Stimulated activated CD4-positive, alpha-beta T cell treated with anti-CD3 and anti-CD28 coated beads, Interleukin-15, amount 100 ng/mL, for 48 hours (primary cell): Measurements from ENCODE around the gene PTRHD1.
"Not testable (repeated sequence)": the region's sequence is repeated elsewhere in the genome, so short reads cannot be mapped to it uniquely, and the experiment has no call there.

Experiments used
- DNase-seq, 2 donors: peaks; one replicate each; pipeline ENCODE4 v3.0.0-alpha.2; 2020; ENCODE audit warnings: low read depth in 2 of 2

Gene PTRHD1

DNA sequence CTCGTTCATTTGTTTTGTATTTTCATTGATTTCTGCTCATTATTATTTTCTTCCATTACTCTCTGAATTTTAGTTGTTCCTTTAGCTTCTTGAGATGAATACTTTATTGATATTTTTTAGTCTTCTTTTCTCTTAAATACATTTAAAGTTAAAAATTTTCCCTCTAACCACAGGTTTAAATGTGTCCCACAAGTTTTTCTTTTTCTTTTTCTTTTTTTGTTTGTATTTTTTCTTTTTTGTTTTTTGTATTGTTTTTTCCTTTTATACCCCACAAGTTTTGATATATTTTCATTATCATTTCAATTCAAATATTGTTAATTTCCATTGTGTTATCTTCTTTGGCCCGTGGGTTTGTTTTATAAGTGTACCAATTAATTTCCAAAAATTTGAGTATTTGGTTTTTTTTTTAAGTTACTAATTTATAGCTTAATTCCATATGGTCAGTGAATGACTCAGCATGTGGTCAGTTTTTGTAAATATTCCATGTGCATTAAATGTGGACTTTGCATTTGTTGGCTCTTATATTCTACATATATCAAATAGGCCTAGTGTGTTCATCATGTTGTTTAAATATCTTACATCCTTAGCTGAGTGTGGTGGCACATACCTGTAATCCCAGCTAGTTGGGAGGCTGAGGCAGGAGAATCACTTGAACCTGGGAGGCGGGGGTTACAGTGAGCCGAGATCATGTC, 16.3 kb upstream of the PTRHD1 start:
- no peak for DNase-seq

DNA sequence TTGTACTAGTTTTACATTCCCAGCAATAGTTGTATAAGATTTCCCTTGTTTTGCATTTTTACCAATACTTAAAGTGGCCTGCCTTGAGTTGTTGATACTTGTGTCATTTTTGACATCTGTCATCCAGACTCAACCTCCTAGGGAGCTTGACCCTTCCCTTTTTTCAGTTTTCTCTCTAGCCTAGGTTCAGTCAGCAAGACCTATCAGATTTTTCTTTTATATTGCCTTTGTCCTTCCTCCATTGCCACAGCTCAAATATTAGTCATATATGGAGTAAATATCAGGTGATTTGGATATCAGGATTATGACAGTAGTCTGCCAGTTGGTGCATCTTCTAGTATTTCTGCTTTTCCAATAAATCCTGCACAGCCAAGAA, 13.5 kb upstream of the PTRHD1 start:
- DNase-seq: no peak

DNA sequence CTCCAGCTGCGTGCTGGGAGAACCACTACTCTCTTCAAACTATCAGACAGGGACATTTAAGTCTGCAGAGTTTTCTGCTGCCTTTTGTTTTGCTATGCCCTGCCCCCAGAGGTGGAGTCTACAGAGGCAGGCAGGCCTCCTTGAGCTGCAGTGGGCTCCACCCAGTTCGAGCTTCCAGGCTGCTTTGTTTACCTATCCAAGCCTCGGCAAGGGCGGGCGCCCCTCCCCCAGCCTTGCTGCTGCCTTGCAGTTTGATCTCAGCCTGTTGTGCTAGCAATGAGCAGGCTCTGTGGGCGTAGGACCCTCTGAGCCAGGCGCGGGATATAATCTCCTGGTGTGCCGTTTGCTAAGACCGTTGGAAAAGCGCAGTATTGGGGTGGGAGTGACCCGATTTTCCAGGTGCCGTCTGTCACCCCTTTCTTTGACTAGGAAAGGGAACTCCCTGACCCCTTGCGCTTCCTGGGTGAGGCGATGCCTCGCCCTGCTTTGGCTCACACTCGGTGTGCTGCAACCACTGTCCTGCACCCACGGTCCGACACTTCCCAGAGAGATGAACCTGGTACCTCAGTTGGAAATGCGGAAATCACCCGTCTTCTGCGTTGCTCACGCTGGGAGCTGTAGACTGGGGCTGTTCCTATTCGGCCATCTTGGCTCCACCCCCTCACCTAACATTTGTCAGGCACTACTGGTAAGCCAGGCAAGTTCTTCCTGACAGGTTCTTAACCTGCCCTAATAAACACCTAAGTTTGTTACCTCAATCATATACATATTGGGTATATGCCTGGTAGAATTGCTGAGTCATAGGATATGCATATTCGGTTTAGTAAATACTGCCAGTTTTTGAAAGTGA, 12.8 kb upstream of the PTRHD1 start:
- not testable (repeated sequence) for DNase-seq

DNA sequence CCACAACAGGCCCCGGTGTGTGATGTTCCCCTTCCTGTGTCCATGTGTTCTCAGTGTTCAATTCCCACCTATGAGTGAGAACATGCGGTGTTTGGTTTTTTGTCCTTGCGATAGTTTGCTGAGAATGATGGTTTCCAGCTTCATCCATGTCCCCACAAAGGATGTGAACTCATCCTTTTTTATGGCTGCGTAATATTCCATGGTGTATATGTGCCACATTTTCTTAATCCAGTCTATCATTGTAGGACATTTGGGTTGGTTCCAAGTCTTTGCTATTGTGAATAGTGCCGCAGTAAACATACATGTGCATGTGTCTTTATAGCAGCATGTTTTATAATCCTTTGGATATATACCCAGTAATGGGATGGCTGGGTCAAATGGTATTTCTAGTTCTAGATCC, 7.3 kb upstream of the PTRHD1 start:
- DNase-seq: not testable (repeated sequence)

DNA sequence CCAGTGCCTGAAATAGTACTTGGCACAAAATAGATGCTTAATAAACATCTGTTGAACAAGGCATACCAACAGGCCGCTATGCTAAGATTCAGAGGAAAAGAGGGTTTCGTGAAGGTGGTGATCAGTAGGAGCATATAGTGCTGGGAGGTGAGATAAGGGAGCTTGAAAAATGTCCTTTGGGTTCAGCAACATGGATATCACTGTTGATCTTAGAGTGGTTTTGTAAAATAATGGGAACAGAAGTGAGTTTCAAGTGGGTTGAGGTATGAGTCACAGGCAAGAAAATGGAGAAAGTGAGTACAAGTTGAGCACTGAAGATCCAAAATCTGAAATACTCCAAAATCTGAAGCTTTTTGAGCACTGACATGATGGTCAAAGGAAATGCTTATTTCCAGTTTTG, 4.5 kb upstream of the PTRHD1 start:
- DNase-seq: no peak

DNA sequence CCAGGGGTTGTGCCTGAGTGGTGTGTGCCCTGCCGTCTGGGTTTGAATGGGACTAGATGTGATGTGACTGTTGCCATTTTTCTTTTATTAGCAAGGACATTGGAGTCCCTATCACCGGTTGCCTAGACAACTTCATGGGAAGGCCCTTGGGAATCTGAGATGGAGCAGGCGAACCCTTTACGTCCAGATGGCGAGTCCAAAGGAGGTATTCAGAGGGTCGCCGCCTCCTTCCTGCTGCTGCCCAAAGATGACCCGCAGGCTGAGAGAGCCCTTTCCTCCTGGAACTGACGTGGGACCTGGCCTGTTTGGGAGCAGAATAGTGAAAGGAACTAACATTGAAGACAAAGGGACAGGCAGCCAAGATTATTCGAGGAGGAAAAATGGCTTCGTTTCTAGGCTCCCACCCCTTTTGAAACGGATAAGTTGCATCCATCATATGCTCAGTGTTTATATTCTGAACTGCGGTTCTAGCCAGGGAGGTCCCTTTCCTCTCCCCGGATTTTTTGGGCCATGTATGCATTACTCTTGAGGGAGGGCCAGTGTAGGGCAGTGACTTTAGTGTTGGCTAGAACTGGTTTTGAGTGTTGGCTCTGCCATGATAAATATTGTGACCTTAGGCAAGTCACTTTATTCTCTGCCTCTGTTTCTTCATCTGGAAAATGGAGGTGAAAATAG, 707 bp upstream of the PTRHD1 start:
- DNase-seq: no peak

DNA sequence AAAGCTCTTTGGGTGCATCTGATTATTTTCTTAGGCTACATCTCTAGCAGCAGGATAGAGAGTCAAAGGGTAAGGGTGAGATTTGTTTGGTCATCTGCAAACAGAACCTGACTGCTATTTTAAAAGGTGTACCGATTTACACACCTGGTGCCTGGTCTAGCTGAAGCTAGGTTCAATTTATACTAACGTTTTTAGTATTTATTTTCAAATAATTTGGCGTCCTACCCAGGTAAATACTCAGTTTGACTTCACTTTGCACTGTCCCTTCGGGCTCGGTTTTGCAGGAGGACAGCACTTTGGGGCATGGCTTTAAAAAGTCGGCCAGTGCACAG, 683 bp downstream of the PTRHD1 start:
- DNase-seq: no peak

DNA sequence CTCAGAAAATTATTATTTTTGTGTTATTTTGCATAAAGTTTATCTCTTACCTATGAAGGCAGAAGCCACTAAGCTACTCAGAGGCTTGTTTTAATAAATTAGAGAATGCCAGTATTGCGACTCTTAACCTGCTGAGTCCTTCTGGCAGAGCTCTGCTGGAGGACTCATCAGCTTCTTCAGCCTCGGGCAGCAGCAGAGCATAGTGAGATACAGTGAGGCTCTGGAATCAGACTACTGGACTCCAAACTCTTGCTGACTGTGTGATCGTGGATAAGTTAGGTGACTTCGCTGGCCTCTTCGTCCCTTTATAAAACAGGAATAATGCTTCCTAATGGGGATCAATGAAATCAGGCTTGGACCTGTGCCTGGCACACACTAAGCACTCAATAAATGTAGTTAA, 1.7 kb downstream of the PTRHD1 start:
- no peak for DNase-seq

DNA sequence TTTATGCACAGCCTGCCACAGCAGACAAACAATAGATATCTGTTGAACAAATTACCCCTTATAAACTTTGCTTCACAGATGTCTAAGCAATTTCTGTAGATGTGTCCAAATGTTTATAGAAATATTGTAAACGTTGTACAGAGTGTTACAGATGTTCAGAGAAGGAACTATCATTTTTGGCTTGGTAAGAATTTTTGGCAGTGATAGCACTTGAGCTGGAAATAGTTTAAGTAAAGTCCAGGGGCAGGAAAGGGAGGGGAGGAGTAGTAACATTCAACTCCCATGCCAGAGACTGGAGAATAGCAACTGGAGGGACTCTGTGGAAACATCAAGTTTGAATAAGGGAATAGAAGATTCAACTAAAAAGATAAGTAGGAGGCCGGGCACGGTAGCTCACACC, 4.4 kb downstream of the PTRHD1 start:
- DNase-seq: no peak

DNA sequence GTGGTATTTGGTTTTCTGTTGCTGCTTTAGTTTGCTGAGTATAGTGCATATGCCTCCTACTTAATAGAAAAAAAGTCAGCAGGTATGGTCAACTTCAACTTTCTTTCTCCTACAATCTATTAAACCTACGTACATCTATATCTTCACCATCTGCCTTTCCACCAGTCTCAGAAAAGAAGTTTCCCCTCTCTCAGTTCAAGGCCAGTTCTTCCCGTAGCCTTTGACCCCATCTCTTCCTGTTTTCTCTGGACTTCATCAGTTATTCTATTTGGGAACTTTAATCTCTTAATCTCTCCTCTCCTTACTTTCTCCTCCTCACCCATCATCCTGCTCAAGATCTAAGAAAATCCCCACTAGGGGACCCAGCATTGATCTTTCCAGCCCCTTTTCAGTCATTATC, 5.7 kb downstream of the PTRHD1 start:
- no peak for DNase-seq

DNA sequence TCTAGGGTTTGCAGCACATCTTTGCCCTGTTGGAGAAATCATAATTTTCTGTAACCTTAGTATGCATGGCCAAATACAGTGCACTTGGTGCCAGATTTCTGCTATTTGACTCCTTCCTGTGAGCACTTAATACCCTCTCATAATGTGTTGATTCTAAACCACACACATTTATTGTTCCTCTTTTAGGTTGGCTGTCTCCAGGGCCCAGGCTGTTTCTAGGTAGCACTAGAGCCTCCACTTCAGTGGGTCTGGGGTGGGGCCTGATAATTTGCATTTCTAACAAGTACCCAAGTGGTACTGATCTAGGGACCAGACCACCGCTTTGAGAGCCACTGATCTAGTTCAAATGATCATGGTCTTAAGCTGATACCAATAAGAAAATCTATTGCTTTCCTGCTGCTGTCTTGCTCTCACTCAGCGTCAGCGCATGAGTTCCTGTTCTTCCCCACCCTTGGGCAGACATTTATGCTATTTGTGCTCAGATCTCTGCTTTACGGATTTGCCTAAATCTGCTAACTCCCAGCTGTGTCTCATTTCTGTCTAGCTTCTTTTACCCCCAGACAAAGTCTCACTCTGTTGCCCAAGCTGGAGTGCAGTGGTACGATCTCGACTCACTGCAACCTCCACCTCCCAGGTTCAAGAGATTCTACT, 7.4 kb downstream of the PTRHD1 start:
- DNase-seq: no peak

DNA sequence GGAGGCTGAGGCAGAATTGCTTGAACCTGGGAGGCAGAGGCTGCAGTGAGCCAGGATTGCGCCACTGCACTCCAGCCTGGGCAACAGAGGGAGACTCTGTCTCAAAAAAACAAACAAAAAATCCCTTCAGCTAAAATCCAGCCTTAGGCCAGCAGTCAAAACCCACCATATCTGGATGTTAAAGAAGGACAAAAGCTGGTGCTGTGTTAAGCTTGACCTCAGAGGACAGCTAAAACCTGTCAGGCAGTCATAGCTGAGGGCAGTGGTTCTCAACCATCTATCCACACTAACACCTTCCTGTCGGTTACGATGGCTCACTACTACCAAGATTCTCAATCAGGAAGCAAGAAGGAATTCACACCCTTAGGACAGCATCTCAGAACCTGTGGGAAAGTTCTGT, 9.6 kb downstream of the PTRHD1 start:
- DNase-seq: no peak

DNA sequence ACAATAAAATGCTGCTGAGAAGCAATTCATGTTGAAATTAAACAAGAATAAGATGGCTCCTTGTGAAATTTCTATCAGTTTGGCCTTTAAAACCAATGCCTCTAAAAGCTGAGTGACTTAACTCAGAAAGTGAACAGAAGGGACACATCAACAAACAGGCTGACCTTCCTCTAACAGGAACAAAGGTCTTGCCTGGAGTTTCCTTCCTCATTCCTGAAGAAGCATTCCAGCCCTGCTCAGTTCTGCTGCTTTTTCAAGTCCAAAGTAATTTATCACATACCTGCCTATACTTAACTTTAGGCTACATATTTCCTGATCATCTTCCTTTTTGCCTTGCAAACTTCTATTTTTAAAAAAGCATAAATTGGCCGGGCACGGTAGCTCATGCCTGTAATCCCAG, 14.1 kb downstream of the PTRHD1 start:
- DNase-seq: no peak

DNA sequence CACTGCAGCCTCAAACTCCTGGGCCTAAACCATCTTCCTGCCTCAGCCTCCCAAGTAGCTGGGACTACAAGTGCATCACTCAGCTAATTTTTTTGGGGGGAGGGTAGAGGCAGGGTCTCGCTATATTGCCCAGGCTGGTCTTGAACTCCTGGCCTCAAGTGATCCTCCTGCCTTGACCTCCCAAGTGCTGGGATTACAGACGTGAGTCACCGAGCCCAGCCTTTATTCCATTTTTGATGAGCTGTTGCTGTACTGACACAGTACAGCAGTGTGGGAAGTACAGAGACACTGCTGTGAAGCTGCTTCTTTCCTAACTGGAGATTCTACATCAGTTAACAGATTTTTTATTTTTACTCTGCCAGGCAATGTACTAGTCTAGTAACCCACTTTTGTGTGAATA, 18.8 kb downstream of the PTRHD1 start:
- no peak for DNase-seq

DNA sequence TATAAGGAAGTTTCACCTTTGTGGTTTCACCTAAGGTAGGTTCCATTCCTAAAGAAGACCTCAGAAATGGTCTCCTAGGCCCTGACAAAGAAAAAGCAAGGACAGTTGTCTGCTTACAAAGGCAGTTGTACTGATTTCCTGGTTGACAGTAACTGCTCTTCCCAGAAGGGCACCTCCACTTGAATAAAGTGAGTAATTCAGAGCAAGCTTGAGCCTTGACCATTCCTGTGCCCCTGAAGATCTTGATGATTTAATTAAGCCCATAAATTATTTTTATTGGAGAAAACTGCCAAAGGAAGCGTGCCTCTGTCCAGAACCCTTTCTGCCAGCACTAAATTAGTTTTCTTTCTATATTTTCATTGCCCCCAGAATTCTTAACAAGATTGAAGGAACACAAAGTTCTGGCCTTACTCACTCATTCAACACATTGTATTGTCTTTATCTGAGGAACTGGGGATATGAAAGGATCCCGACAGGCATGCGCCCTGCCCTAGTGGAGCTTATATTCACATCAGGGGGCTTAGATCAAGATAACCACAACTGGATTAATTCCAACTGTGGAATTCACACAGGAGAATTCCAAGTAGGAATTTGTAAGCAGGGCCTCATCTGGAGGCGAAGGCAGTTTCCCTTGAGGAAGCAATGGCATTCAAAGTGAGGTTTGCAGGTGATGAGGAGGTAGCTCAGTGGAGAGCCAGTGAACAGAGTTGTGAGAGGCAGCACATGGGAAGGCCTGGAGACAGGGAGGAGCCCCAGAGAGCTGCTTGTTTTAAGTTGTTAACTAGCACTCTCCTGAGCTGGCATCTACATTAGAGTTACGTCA, 21.2 kb downstream of the PTRHD1 start:
- DNase-seq: no peak

DNA sequence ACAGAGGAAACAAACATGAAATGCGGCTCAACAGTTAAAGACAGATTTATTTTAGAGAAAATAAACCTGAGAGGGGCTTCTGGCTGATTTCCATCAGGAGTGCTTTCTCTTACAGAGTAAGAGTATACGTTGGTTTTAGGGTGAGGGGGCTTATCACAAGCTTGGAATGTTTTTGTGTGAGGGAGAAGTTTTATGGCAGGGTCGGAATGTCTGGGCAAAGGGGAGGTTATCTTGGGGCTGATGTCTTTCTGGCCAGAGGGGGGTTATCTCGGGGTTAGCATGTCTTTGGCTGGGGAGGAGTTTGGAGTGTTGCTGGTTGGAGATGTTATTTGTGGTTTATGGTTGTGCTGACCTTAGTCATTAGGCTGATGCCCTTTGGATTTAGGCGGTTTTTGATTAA, 22.1 kb downstream of the PTRHD1 start:
- DNase-seq: no peak

DNA sequence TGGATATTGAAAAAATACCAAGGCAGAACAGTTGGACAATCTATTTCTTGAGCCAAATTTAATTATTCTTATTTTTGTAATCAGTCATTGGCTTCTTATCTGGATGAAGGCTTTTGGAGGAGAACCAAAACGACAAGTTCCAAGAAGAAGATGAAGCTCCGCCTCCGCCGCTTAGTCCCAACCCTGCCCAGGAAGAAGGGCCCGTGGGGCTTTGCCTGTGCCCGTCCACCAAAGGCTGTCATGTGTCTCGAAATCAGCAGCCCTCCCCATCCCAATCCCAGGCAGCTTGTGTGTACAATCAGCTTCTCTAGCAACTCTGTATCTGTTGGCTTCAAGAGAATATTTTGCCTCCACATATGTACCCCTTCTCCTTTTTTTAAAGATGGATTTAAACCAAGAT, 24.6 kb downstream of the PTRHD1 start:
- DNase-seq: no peak

DNA sequence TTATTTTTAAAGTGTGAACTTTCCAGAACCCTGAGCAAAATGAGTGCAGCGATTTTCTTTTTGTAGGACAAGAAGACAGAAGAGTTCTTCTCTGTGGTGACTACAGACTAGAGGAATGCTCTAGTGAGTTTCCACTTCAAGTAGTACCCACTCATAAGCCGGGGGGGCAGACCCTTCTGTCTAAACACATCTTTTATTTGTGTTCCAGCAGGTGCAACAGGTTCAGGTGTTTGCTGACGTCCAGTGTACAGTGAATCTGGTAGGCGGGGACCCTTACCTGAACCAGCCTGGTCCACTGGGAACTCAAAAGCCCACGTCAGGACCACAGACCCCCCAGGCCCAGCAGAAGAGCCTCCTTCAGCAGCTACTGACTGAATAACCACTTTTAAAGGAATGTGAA, 25.2 kb downstream of the PTRHD1 start:
- no peak for DNase-seq

DNA sequence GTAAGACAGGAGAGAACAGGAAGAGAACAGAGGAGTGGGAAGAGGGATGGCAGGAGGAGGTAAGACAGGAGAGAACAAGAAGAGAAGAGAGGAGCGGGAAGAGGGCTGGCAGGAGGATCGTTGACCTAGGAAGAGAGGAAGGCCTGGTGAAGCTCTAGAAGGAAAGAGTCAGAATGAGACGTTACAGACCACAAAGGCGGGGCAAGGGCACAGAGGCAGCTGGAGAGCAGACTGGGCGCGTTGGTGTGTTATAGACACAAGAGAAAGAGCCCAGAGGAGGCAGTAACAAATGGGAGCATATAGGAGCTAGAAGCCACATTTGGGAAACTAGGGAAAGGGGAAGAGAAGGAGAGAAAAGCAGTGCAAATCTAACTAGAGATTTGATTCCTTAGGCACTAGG, 26.6 kb downstream of the PTRHD1 start:
- DNase-seq: no peak

DNA sequence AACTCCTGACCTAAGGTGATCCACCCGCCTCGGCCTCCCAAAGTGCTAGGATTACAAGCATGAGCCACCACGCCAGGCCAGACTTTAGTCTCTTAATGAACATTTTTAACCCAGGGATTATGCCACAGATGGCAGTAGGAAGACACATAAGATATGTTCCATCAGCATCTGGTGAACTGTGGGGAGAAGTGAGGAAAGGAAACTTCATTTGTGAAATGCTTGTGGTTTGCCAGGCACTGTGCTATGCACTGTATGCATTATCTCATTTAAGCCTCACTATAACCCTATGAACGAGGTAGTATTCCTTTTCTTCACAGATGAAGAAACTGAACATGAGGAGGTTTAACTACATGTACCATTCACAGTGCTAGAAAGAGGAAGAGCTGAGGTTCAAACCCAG, 29.3 kb downstream of the PTRHD1 start:
- DNase-seq: no peak

DNA sequence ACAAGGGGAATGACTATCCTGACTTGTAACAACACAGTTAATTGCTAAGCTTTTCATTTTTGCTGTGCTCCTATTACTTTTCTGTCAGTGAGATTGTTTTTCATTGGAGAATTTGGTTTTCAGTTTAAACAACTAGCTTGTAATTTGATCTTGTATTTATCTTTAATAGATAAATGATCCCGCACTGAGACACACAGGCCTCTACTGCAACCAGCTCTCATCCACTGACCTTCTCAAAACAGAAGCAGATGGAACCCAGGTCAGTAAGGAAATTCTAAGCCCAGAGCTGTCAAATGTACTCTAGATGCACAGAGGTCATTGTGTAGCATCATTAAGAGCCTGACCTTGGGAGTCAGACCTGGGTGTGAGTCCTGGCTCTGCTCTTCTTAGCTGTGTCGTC, 30.7 kb downstream of the PTRHD1 start:
- DNase-seq: no peak

DNA sequence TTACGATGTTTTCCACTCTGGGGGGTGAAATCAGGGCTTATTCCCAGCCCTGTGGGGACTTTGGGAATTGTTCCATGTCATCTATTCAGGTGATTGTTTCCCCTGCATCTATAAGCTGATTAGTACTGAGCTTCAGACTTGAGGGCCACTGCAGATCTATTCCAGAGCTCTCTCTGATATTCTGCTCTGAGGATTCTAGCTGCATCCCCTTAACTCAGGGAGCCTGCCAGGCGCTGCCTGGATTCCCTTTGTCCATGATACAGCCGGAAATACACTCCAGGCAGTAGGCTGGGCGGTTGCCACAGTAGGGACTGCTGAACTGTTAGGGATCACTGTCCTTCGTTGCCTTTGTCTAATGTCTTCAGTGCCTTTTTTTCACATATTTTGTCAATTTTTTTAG, 31.3 kb downstream of the PTRHD1 start:
- no peak for DNase-seq
